HepG2 (cell line): ENCODE data around the gene C2CD4A. TPM values are rescaled to one million over a fixed set of nuclear protein-coding genes. Genes with fewer than 3 reads are reported as not detected.

ENCODE experiments used
- ARNTL ChIP-seq: sonication (generic); formaldehyde crosslinking; IDR thresholded peaks from 2 replicates; pipeline ENCODE4 v1.4.0; 2020; ENCODE audit warnings: mild to moderate bottlenecking, missing genetic modification reagents
- ATAD3A ChIP-seq: sonication (generic); formaldehyde crosslinking; IDR thresholded peaks from 2 replicates; pipeline ENCODE4 v1.4.0; 2020; ENCODE audit warnings: missing genetic modification reagents
- ATF5 ChIP-seq: sonication (generic); formaldehyde crosslinking; IDR thresholded peaks from 2 replicates; pipeline ENCODE4 v1.4.0; 2020; ENCODE audit warnings: mild to moderate bottlenecking, low read depth, missing genetic modification reagents
- HHEX ChIP-seq: IDR thresholded peaks from 2 replicates; pipeline ENCODE4 v1.6.1; 2016; ENCODE audit warnings: control low read depth
- IRF2 ChIP-seq: IDR thresholded peaks from 2 replicates; pipeline ENCODE4 v1.6.1; 2018; ENCODE audit warnings: missing genetic modification reagents, missing compliant biosample characterization
- JUN ChIP-seq: sonication (generic); formaldehyde crosslinking; IDR thresholded peaks from 2 replicates; pipeline ENCODE4 v1.4.0; 2020; ENCODE audit warnings: mild to moderate bottlenecking, missing genetic modification reagents
- KDM5B ChIP-seq: sonication (generic); formaldehyde crosslinking; IDR thresholded peaks from 2 replicates; pipeline ENCODE4 v1.4.0; 2020; ENCODE audit warnings: missing genetic modification reagents, mild to moderate bottlenecking, borderline replicate concordance
- NR2F6 ChIP-seq, 2 experiments: IDR thresholded peaks; 2 replicates each; pipeline ENCODE4 v1.6.1; 2016; ENCODE audit warnings: antibody characterized with exemption in 1 of 2, mild to moderate bottlenecking in 1 of 2
- POLR2AphosphoS2 ChIP-seq: IDR thresholded peaks from 2 replicates; pipeline ENCODE4 v1.6.1; 2011; ENCODE audit warnings: low read depth, low read length, improper control_type of control experiment
- RFXAP ChIP-seq: sonication (generic); formaldehyde crosslinking; IDR thresholded peaks from 2 replicates; pipeline ENCODE4 v1.4.0; 2020; ENCODE audit warnings: missing genetic modification reagents, borderline replicate concordance
- SALL2 ChIP-seq: sonication (generic); formaldehyde crosslinking; IDR thresholded peaks from 2 replicates; pipeline ENCODE4 v1.8.1; 2023; ENCODE audit warnings: mild to moderate bottlenecking, missing genetic modification reagents, inconsistent platforms
- SRSF1 ChIP-seq: fragments of 200-400 bp; formaldehyde crosslinking; optimal IDR thresholded peaks from 2 replicates; pipeline ENCODE3; 2017; ENCODE audit warnings: mild to moderate bottlenecking, low read depth, low read length, moderate library complexity
- SRY ChIP-seq: sonication (generic); formaldehyde crosslinking; IDR thresholded peaks from 2 replicates; pipeline ENCODE4 v1.8.0; 2022; ENCODE audit warnings: mild to moderate bottlenecking, missing genetic modification reagents
- TEAD3 ChIP-seq: optimal IDR thresholded peaks from 2 replicates; pipeline ENCODE3; 2016; ENCODE audit warnings: borderline replicate concordance
- ZBTB21 ChIP-seq: sonication (generic); formaldehyde crosslinking; IDR thresholded peaks from 2 replicates; pipeline ENCODE4 v1.4.0; 2020; ENCODE audit warnings: missing genetic modification reagents
- ZBTB34 ChIP-seq: sonication (generic); formaldehyde crosslinking; IDR thresholded peaks from 2 replicates; pipeline ENCODE4 v1.8.0; 2022; ENCODE audit warnings: mild to moderate bottlenecking, missing genetic modification reagents
- ZFP1 ChIP-seq: IDR thresholded peaks from 2 replicates; pipeline ENCODE4 v1.6.1; 2016
- ZNF24 ChIP-seq: fragments of 450-650 bp; IDR thresholded peaks from 2 replicates; pipeline ENCODE4 v1.6.1; 2017; ENCODE audit warnings: antibody characterized with exemption, mild to moderate bottlenecking
- ZNF343 ChIP-seq: sonication (generic); formaldehyde crosslinking; IDR thresholded peaks from 2 replicates; pipeline ENCODE4 v1.4.0; 2020; ENCODE audit warnings: mild to moderate bottlenecking, missing genetic modification reagents
- ZNF441 ChIP-seq: sonication (generic); formaldehyde crosslinking; IDR thresholded peaks from 2 replicates; pipeline ENCODE4 v1.7.0; 2021; ENCODE audit warnings: missing genetic modification reagents, borderline replicate concordance
- ZNF496 ChIP-seq: sonication (generic); formaldehyde crosslinking; IDR thresholded peaks from 2 replicates; pipeline ENCODE4 v1.8.1; 2023; ENCODE audit warnings: mild to moderate bottlenecking, moderate library complexity, missing genetic modification reagents; ENCODE audit not compliant: insufficient replicate concordance
- ZNF564 ChIP-seq: sonication (generic); formaldehyde crosslinking; IDR thresholded peaks from 2 replicates; pipeline ENCODE4 v1.8.1; 2023; ENCODE audit warnings: mild to moderate bottlenecking, missing genetic modification reagents
- ZNF569 ChIP-seq: sonication (generic); formaldehyde crosslinking; IDR thresholded peaks from 2 replicates; pipeline ENCODE4 v1.5.0; 2020; ENCODE audit warnings: mild to moderate bottlenecking, missing genetic modification reagents, moderate library complexity, borderline replicate concordance
- ZNF670 ChIP-seq: sonication (generic); formaldehyde crosslinking; IDR thresholded peaks from 2 replicates; pipeline ENCODE4 v1.8.0; 2022; ENCODE audit warnings: mild to moderate bottlenecking, missing genetic modification reagents, borderline replicate concordance
- ZNF782 ChIP-seq: sonication (generic); formaldehyde crosslinking; IDR thresholded peaks from 2 replicates; pipeline ENCODE4 v1.4.0; 2020; ENCODE audit warnings: missing genetic modification reagents, mild to moderate bottlenecking, borderline replicate concordance
- polyA plus RNA-seq, 8 experiments: library from polyadenylated mRNA; depleted of rRNA in 3 of 8; stranded (reverse) in 7 of 8; unstranded in 1 of 8; fragments of >200 nt; fragmentation: Illumina TruSeq in 4 of 8; extraction: Trizol in 4 of 8; gene quantifications; 2 replicates each; pipeline versions ENCODE4 v1.2.1 to v1.2.3, GENCODE V29; 2011 to 2016; ENCODE audit warnings: low read depth in 4 of 8, missing spikeins in 1 of 8, mixed read lengths in 1 of 8; ENCODE audit not compliant: insufficient read depth in 1 of 8
- total RNA-seq, 5 experiments: library from RNA; depleted of rRNA; stranded (reverse); fragments of >200 nt; fragmentation: Illumina TruSeq; extraction: Trizol; gene quantifications; 2 replicates each; pipeline ENCODE4 v1.2.3, GENCODE V29; 2016; ENCODE audit warnings: low read depth in 1 of 5
- TF ChIP-seq, protein P1 (sequence below): sonication (generic); formaldehyde crosslinking; IDR thresholded peaks from 2 replicates; pipeline ENCODE4 v1.4.0; 2020; ENCODE audit warnings: missing genetic modification reagents
- TF ChIP-seq, protein P2 (sequence below): IDR thresholded peaks from 2 replicates; pipeline ENCODE4 v1.6.1; 2016
- TF ChIP-seq, protein P3 (sequence below): sonication (generic); formaldehyde crosslinking; IDR thresholded peaks from 2 replicates; pipeline ENCODE4 v1.9.0; 2021; ENCODE audit warnings: missing genetic modification reagents, mild to moderate bottlenecking, borderline replicate concordance

C2CD4A gene
- total and polyA plus RNA-seq, 2 of the 13 experiments (the other 11 are each of a cell fraction or from before 2014, with no cell fraction given), result 0.20 TPM; not detected in 1

- TF ChIP-seq ATF5 (CRISPR knock-in tag) (no peak), NR2F6 (IDR thresholded peaks at IDR 0.05) (no peak), NR2F6 (CRISPR knock-in tag; IDR thresholded peaks at IDR 0.05) (0 out of 2 replicates have a peak, but pooled peaks have one; percentile 5), ZNF343 (CRISPR knock-in tag) (peak; percentile 76; the same call in 1 of the 2 replicates), SALL2 (peak; percentile 95), IRF2 (CRISPR knock-in tag) (peak; percentile 77; the same call in 1 of the 2 replicates), ZNF496 (no peak), ZNF569 (no peak), JUN (CRISPR knock-in tag) (no peak), ZNF24 (no peak), ZNF670 (no peak), ATAD3A (CRISPR knock-in tag) (no peak), SRY (CRISPR knock-in tag) (peak; percentile 52), KDM5B (CRISPR knock-in tag) (peak; percentile 82; the same call in 1 of the 2 replicates), ZNF564 (CRISPR knock-in tag) (0 out of 2 replicates have a peak, but pooled peaks have one; percentile 61), ZFP1 (no peak), RFXAP (CRISPR knock-in tag) (peak; percentile 91), ARNTL (peak; percentile 83), ZBTB34 (CRISPR knock-in tag) (no peak), ZNF782 (CRISPR knock-in tag) (no peak), HHEX (CRISPR knock-in tag) (no peak), ZBTB21 (CRISPR knock-in tag) (0 out of 2 replicates have a peak, but pooled peaks have one; percentile 18), SRSF1 (no peak), TEAD3 (CRISPR knock-in tag) (peak; percentile 52), POLR2AphosphoS2 (no peak), ZNF441 (CRISPR knock-in tag) (peak; percentile 53; the same call in 1 of the 2 replicates)
- TF ChIP-seq, protein P1, sequence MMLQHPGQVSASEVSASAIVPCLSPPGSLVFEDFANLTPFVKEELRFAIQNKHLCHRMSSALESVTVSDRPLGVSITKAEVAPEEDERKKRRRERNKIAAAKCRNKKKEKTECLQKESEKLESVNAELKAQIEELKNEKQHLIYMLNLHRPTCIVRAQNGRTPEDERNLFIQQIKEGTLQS (CRISPR knock-in tag), result peak; percentile 33; the same call in 1 of the 2 replicates
- TF ChIP-seq, protein P2, sequence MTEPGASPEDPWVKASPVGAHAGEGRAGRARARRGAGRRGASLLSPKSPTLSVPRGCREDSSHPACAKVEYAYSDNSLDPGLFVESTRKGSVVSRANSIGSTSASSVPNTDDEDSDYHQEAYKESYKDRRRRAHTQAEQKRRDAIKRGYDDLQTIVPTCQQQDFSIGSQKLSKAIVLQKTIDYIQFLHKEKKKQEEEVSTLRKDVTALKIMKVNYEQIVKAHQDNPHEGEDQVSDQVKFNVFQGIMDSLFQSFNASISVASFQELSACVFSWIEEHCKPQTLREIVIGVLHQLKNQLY (CRISPR knock-in tag), result peak; percentile 66
- TF ChIP-seq, protein P3, sequence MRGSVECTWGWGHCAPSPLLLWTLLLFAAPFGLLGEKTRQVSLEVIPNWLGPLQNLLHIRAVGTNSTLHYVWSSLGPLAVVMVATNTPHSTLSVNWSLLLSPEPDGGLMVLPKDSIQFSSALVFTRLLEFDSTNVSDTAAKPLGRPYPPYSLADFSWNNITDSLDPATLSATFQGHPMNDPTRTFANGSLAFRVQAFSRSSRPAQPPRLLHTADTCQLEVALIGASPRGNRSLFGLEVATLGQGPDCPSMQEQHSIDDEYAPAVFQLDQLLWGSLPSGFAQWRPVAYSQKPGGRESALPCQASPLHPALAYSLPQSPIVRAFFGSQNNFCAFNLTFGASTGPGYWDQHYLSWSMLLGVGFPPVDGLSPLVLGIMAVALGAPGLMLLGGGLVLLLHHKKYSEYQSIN (CRISPR knock-in tag), result no peak
Measured at GRCh38 chr15:62060113-62060895, 6.5 kb upstream of the C2CD4A start, which contains the start of gene VPS13C (continued).
